ENCODE results near the gene RSPO4.

DNA sequence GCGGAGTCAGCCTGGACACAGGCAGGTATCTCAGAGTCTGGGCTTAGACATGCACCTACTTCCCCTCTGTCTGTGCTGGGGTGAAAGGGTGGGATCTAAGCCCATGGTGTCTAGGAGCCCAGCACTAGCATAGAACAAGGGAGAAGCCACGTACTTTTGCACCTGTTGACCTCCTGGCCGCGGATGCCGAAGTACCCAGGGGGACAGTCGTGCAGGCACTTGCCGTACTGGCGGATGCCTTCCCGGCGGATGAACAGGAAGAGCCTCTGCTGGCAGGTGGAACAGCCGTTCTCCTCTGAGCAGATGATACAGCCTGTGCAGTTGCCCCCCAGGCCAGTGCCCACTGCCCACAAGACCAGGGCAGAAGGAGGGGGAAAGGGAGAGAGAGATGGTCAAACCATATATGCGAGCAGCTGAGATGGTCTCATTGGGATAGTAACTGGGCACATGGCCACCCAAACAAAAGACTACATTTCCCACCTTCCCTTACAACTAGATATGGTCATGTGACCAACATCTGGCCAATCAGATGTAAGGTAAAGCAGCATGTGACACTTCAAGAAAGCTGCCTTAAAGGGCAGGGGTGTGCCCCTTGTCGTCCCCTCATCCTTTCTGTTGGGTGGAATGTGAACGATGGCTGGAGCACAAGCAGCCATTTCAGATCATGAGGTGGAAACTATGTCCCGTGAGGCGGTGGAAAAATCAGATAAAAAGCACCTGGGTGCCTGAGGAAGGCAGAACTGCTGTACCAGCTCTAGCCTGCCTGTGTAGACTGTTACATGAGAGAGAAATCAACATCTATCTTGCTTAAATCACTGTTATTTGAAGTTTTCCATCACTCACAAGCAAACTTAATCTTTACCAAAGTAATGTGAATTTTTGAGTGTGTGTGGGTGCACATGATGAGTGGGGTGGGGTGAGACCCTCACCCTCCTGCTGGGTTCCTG is 34.0 kb downstream of the RSPO4 start:
- TF ChIP-seq, protein P1, sequence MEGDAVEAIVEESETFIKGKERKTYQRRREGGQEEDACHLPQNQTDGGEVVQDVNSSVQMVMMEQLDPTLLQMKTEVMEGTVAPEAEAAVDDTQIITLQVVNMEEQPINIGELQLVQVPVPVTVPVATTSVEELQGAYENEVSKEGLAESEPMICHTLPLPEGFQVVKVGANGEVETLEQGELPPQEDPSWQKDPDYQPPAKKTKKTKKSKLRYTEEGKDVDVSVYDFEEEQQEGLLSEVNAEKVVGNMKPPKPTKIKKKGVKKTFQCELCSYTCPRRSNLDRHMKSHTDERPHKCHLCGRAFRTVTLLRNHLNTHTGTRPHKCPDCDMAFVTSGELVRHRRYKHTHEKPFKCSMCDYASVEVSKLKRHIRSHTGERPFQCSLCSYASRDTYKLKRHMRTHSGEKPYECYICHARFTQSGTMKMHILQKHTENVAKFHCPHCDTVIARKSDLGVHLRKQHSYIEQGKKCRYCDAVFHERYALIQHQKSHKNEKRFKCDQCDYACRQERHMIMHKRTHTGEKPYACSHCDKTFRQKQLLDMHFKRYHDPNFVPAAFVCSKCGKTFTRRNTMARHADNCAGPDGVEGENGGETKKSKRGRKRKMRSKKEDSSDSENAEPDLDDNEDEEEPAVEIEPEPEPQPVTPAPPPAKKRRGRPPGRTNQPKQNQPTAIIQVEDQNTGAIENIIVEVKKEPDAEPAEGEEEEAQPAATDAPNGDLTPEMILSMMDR (IDR thresholded peaks at IDR 0.05; ENCODE audit: low read length) = no peak
- no peak for TF ChIP-seq EZH2 (IDR thresholded peaks at IDR 0.05; ENCODE audit: borderline replicate concordance, low read length)

All from OCI-LY1 (cell line).